ENCODE data around the gene ACTG1. TPM values are rescaled to one million over a fixed set of nuclear protein-coding genes. Genes with fewer than 3 reads are reported as not detected.

Gene ACTG1
- total RNA-seq, 1 donor from 2014 or later = 2,949 TPM

GRCh38 chr17:81494626-81495377 is 17.8 kb downstream of the ACTG1 start:
- TF ChIP-seq, protein P1, sequence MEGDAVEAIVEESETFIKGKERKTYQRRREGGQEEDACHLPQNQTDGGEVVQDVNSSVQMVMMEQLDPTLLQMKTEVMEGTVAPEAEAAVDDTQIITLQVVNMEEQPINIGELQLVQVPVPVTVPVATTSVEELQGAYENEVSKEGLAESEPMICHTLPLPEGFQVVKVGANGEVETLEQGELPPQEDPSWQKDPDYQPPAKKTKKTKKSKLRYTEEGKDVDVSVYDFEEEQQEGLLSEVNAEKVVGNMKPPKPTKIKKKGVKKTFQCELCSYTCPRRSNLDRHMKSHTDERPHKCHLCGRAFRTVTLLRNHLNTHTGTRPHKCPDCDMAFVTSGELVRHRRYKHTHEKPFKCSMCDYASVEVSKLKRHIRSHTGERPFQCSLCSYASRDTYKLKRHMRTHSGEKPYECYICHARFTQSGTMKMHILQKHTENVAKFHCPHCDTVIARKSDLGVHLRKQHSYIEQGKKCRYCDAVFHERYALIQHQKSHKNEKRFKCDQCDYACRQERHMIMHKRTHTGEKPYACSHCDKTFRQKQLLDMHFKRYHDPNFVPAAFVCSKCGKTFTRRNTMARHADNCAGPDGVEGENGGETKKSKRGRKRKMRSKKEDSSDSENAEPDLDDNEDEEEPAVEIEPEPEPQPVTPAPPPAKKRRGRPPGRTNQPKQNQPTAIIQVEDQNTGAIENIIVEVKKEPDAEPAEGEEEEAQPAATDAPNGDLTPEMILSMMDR (IDR thresholded peaks at IDR 0.05) = no peak
- DNase-seq (no peak), ATAC-seq (ENCODE audit: low read depth) (no peak)
- ChIA-PET POLR2A (interaction anchor here (0.8 to 1.0 kb wide), 2 partner anchors 11 to 14 kb away, joined by 3 to 4 read pairs; no protein-coding TSS in a partner anchor), CTCF (no interaction called here)
- Mint-ChIP-seq H3K36me3 (ENCODE audit: low read depth) (no peaks in the 10 kb centered on the region), H3K9me3 (no peaks in the 10 kb centered on the region), H3K4me1 (no peaks in the 10 kb centered on the region), H3K4me3 (no peak overlapping the region), H3K27ac (no peak overlapping the region), H3K27me3 (peaks cover 6% of the 10 kb centered on the region)
- intact Hi-C loops (cut with micrococcal nuclease) = no loop called here

DNA sequence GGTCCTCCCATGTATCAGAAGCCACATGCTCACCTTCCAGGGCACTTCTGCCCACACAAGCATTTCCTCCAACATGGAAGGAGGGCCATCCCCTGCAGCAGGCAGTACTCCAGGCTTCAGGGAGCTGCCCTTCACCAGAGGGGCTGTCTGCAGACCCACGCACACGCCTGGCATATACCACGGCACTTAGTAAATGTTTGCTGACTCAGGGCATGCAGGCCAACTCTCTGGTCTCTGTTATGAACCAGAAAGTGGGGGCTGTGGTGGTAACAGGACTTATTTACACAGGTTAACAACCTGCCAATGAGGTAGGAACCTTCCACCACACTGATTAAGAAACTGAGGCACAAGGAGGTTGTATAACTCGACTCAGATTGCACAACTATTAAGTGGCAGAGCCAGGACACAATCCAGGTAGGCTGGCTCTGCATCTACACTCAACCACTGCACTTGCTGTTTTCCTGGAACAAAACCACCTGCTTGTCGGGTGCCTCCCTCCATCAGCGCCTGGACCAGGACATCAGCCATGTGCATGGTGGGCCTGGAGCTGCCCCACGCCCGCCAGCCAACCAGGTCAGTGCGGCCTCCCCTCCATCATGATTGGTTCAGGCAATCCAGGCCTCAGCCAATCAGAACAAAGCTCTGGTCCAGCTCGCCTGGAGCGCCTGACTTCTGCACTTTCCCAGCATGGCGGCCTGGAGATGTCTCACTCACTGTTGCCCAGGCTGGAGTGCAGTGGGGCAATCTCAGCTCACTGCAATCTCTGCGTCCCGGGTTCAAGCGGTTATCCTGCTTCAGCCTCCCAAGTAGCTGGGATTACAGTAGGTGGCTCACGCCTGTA is 19.2 kb downstream of the ACTG1 start:
- CTCF ChIA-PET = interaction anchor here (1.4 kb wide), 1 partner anchor 107 kb away, joined by 3 read pairs; no protein-coding TSS in a partner anchor
- no peak for ATAC-seq (ENCODE audit: low read depth)

DNA sequence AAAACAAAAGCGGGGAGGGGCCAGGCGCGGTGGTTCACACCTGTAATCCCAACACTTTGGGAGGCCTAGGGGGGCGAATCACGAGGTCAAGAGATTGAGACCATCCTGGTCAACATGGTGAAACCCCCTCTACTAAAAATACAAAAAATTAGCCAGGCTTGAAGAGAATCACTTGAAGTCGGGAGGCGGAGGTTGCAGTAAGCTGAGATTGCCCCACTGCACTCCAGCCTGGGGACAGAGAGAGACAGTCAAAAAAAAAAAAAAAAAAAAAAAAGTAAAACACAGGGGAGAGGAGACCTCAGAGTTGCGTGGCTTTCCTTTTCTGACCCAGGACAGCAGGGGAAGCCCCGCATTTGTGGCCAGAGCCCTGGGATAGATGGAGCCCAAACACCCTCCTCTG is 19.9 kb downstream of the ACTG1 start:
- no peak for DNase-seq
- Mint-ChIP-seq H3K4me3 (no peak overlapping the region), H3K27me3 (peaks cover 9% of the 10 kb centered on the region), H3K36me3 (ENCODE audit: low read depth) (no peaks in the 10 kb centered on the region), H3K27ac (no peak overlapping the region), H3K9me3 (no peaks in the 10 kb centered on the region), H3K4me1 (peaks cover 6% of the 10 kb centered on the region)
- TF ChIP-seq, protein P1 (IDR thresholded peaks at IDR 0.05) = no peak
- no peak for ATAC-seq (ENCODE audit: low read depth)
- intact Hi-C loops (cut with micrococcal nuclease) = no loop called here
- POLR2A ChIA-PET = interaction anchor here (0.7 kb wide), 1 partner anchor 21 kb away, joined by 4 read pairs; no protein-coding TSS in a partner anchor
- CTCF ChIA-PET = interaction anchor here (1.4 kb wide), 1 partner anchor 108 kb away, joined by 3 read pairs; no protein-coding TSS in a partner anchor

More for the DNA sequence above, 19.2 kb downstream of the ACTG1 start:
- Mint-ChIP-seq H3K4me3 (no peak overlapping the region), H3K36me3 (ENCODE audit: low read depth) (no peaks in the 10 kb centered on the region), H3K27me3 (peaks cover 9% of the 10 kb centered on the region), H3K9me3 (no peaks in the 10 kb centered on the region), H3K4me1 (peaks cover 6% of the 10 kb centered on the region), H3K27ac (no peak overlapping the region)
- TF ChIP-seq, protein P1 (IDR thresholded peaks at IDR 0.05) = no peak
- DNase-seq = no peak
- POLR2A ChIA-PET = interaction anchor here (0.7 to 1.0 kb wide), 3 partner anchors 12 to 21 kb away, joined by 3 to 4 read pairs (median 4); no protein-coding TSS in a partner anchor
- intact Hi-C loops (cut with micrococcal nuclease) = no loop called here

- intact Hi-C loops (cut with micrococcal nuclease) = no loop called here
- Mint-ChIP-seq H3K27me3 (peaks cover 9% of the 10 kb centered on the region), H3K4me3 (no peak overlapping the region), H3K4me1 (peaks cover 7% of the 10 kb centered on the region), H3K9me3 (no peaks in the 10 kb centered on the region), H3K27ac (no peak overlapping the region), H3K36me3 (ENCODE audit: low read depth) (no peaks in the 10 kb centered on the region)
- ChIA-PET POLR2A (interaction anchor here (0.7 to 1.1 kb wide), 3 partner anchors 16 to 235 kb away, joined by 3 to 6 read pairs (median 4); no protein-coding TSS in a partner anchor), CTCF (no interaction called here)
- no peak for ATAC-seq (ENCODE audit: low read depth)
- TF ChIP-seq, protein P1 (IDR thresholded peaks at IDR 0.05) = no peak
- DNase-seq = no peak
These were observed 20.4 kb downstream of the ACTG1 start for GRCh38 chr17:81492202-81492601.
